Endometrial microvascular endothelial cells (primary cell): ENCODE results near the gene ZNF724. TPM values are rescaled to one million over a fixed set of nuclear protein-coding genes. Genes with fewer than 3 reads are reported as not detected.
"Not testable (repeated sequence)": the region's sequence is repeated elsewhere in the genome, so short reads cannot be mapped to it uniquely, and the experiment has no call there.

ENCODE experiments used
- in situ Hi-C: cut with HindIII; loops from 2 replicates; pipeline ENCODE4 v1.10.0; 2017; ENCODE audit warnings: low sequenced_read_pairs, low pct_unique_long_range_greater_than_20kb; ENCODE audit errors: inconsistent ontology term
- total RNA-seq: library from RNA; depleted of rRNA; stranded (reverse); fragments of >200 nt; gene quantifications from one replicate; pipeline ENCODE4 v1.2.3, GENCODE V29; 2015; ENCODE audit errors: inconsistent ontology term

Gene ZNF724
- total RNA-seq = 2.2 TPM

DNA sequence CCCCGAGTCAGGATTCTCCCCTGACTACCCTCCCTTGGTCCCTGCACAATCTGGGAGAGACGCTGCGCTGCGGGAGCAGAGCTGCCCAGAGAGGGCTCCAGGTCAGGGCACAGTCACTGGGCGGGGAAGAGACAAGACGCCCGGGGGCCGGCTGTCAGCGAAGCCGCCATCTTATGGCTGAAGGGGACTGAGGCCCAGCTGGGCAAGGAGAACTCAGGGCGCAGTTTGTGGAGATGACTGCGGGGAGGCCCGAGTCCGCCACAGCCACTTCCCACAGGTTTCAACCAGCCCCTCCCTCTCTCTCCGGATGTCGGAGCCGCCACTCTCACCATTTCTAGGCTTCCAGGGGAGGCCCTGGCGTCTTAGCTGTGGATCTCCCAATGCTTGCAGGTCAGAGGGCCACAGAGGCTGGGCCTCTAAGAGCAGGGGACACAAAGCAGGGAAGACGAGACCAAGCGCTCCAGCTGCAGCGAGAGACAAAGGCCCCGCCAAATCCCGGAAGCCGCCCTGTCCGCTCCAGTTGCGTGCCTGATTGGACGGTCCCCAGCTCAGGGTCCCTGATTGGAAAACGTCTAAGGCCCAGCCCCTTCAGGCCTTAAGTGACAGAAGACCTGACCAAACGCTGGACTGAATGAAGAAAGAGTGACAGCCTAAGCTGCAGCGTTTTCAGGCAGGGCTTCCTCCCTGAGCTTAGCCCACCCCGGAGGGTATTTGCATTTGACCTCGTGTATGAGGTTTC is at the start of gene ZNF724:
TSS of gene ZNF724 (minus strand) at position 484 of the 739 bp plus-strand sequence. CDS start at position 332, 152 bp downstream.
- in situ Hi-C loops = no loop called here

DNA sequence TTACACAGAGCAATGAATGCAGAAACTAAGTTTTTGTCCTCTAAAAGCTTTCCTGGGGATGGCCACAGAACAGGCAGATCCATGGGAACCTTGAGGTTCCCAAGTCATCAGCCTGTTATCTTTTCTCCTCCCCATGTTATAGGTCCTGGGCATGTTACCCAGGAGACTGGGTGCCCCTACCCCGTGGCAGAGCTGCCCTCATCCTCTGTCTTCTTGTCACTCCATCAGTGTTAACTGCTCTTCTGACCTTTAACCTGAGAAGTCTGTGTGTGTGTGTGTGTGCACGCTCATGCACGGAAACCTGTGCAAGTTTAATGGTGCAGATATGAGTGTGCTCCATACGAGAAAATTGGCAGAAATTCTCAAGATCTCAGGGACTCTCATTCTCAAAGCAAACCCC is 43.9 kb upstream of the ZNF724 start:
- in situ Hi-C loops = no loop called here

DNA sequence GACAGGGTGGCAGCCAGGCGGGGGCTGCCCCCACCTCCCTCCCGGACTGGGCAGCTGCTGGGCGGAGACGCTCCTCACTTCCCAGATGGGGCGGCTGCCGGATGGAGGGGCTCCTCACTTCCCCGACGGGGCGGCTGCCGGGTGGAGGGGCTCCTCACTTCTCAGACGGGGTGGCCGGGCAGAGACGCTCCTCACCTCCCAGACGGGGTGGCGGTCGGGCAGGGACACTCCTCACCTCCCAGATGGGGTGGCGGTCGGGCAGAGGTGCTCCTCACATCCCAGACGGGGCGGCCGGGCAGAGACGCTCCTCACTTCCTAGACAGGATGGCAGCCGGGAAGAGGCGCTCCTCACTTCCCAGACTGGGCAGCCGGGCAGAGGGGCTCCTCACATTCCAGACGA is 39.8 kb upstream of the ZNF724 start:
- in situ Hi-C loops = not testable (repeated sequence)

DNA sequence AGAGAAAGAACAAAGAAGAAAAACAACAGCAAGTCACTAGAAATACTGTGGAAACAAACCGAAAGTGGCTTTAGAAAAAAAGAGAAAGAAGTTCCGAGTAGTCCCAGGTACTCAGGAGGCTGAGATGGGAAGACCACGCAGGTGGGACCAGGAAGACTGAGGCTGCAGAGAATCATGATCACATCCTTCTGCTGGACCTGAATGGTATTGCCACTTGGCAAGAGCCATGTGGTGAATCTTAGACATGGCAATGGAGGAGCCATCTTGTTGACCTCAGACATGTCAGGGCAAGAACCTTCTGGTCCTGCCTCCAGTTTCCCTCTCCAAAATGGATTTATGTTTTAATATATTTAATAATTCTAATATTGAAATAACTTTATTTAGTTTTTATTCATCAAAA is 37.4 kb upstream of the ZNF724 start:
- in situ Hi-C loops = no loop called here

DNA sequence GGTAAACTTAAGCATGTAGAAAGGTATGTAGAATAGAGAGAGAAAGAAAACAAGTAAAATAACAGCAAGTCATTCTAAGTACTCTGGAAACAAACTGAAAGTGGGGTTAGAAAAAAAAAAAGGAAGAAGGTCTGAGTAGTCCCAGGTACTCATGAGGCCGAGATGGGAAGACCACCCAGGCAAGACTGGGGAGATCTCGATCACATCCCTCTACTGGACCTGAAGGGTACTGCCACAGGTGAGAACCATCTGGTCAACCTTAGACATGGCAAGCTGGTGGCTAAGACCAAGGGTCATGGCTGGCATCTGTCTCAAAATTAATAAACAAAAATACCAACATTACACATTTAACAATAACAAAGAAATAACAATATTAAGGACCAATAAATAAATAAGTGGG is 36.3 kb upstream of the ZNF724 start:
- in situ Hi-C loops = no loop called here

DNA sequence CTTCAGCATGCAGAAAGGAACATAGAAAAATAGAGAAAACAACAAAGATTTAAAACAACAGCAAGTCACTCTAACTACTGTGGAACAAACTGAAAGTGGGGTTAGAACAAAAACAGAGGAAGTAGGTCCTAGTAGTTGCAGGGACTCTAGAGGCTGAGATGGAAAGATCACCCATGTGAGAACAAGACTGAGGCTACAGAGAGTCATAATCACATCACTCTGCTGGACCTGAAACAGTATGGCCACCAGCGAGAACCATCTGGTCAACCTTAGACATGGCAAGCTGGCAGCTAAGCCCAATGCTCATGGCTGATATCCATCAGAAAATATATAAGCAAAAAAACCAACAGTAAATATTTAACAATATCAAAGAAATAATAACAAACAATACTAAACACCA is 35.8 kb upstream of the ZNF724 start:
- in situ Hi-C loops = no loop called here

DNA sequence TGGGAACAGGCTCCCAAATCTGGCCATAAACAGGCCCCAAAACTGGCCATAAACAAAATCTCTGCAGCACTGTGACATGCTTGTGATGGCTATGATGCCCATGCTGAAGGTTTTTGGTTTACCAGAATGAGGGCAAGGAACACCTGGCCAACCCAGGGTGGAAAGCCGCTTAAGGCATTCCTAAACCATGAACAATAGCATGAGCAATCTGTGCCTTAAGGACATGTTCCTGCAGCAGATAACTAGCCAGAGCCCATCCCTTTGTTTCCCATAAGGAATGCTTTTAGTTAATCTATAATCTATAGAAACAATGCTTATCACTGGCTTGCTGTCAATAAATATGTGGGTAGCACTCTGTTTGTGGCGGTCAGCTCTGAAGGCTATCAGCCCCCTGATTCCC is 35.1 kb upstream of the ZNF724 start:
- in situ Hi-C loops = not testable (repeated sequence)

DNA sequence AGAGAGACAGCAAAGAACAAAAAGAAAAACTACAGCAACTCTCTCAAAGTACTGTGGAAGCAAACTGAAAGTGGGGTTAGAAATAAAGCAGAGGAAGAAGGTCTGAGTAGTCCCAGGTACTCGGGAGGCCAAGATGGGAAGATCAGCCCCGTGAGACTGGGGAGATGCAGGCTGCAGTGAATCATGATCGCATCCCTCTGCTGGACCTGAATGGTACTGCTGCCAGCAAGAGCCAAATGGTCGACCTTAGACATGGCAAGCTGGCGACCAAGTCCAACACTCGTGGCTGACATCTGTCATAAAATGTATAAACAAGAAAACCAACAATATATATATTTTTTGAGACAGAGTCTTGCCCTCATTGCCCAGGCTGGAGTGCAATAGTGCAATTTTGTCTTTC is 33.7 kb upstream of the ZNF724 start:
- in situ Hi-C loops = no loop called here

DNA sequence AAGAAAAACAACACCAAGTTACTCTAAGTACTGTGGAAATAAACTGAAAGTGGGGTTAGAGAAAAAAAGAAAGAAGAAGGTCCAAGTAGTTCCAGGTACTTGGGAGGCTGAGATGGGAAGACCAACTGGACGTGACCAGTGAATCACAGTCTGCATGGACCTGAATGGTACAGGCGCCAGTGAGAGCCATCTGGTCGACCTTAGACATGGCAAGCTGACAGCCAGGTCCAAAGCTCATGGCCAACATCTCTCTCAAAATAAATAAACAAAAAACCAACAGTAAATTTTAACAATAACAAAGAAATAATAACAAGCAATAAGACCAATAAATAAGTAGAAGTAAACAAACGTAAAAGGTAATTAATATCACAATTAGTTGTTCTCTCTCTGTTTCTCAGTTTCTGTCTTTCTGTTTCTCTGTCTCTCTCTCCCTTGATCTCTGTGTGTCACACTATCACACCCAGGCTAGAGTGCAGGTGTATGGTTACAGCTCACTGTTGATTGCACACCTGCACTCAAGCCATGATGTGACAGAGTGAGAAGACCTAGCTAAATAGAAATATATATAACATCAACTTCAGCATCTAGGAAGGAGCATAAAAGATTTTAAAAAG is 31.6 kb upstream of the ZNF724 start:
- in situ Hi-C loops = no loop called here

DNA sequence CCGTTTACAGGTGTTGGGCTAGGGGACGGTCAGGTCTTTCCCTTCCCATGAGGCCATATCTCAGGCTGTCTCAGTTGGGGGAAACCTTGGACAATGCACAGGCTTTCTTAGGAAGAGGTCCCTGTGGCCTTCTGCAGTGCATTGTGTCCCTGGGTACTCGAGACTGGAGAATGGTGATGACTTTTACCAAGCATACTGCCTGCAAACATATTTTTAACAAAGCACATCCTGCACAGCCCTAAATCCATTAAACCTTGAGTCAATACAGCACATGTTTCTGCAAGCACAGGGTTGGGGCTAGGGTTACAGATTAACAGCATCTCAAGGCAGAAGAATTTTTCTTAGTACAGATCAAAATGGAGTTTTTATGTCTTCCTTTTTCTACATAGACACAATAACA is 27.9 kb upstream of the ZNF724 start:
- in situ Hi-C loops = not testable (repeated sequence)

DNA sequence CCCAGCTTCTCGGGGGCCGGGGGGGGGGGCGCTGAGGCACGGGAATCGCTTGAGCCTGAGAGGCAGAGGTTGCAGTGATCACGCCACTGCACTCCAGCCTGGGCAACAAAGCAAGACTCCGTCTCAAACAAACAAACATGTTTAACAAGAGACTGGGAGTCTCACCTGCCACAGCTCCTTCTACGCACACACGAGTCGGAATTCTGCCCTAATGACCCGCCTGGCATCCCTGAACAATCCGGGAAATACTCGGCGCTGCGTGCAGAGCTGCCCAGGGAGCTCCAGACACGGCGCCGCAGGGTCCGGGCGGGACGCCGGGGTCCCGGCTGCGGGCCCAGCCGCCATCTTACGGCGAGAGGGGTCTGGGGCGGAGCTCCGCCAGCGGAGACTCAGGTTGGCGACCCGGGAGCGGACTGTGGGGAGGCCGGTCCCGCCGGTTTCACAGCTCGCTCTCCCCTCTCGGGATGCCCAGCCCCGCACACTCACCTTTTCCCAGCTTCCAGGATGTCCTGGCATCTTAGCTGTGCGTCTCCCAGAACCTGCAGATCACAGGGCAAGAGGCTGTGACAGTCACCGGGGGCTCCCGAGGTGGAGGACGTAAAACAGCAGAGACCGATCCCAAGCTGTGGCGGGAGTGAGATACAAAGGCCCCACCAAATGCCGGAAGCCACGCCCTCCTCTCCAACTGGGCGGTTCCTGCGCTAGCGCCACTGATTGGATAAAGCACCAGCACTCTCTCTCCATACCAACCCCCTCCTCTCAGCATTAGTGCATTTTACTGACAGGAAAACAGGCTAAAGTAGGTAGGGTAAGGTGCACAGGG is 23.6 kb upstream of the ZNF724 start:
- in situ Hi-C loops = no loop called here

DNA sequence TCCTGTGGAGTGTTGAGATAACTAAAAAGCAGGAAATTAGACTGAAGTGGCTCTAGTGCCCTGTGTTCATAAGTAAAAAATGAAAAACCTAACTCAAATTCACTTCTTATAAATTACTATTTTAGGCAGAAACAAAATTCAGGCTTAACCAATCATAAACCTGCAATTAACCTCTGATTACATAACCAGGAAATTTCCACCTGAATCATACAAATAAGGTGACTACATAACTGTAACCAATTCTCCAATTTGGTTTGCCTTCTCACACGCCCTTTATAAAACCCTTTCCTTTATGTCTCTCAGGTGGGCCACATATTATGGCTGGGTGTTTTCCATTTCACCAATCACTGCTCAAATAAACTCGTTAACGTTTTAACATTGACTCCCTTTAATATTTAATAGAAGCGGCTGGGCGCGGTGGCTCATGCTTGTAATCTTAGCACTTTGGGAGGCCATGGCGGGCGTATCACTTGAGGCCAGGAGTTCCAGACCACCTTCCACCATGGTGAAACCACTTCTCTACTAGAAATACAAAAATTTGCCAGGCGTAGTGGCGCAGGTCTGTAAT is 22.9 kb upstream of the ZNF724 start:
- in situ Hi-C loops = no loop called here

DNA sequence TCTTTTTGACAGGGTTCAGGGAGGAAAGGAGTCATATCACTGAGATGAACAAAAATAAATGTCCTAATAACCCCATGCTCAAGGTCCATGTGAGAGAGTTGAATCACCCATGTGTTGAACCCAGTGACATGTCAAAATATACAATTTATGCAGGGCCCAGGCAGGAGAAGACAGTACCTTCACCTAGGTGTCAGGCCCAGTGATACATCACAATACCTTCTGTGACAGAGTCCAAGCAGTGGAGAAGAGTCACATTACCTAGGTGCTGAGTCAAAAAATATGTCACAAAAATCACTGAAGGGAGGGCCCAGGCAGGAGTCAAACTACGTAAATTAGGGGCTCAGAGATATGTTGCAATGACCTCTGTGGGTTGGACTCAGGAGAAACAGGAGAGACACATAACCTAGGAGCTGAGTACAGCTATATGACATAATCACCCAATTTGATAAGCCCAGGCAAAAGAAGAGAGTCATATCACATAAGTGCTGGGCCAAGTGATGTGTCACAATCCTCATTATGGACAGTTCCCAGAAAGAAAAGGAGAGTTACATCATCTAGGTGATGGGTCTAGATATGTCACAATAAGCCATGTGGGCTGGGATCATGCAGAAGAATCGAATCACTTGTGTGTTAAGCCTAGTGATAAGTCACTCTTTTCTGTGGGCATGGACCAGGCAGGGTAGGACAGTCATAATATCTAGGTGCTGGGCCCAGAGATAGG is 13.8 kb upstream of the ZNF724 start:
- in situ Hi-C loops = no loop called here

DNA sequence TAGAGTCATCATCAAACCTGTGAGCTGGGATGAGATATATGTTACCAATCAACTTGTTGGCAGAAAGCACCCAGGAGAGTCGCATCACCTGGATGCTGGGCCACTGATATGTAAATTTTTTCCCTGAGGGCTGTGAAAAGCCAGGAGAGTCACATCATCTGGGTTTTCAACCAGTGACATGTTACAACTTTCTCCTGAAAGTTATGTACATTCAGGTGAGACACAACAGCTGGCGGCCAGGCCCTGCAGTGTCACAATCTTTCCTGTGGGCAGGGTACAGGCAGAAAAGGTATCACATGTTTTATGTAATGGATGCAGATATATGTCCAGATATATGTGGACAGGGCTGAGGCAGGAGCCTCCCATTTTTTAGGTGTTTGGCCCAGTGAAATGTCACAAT is 13.2 kb upstream of the ZNF724 start:
- in situ Hi-C loops = no loop called here

DNA sequence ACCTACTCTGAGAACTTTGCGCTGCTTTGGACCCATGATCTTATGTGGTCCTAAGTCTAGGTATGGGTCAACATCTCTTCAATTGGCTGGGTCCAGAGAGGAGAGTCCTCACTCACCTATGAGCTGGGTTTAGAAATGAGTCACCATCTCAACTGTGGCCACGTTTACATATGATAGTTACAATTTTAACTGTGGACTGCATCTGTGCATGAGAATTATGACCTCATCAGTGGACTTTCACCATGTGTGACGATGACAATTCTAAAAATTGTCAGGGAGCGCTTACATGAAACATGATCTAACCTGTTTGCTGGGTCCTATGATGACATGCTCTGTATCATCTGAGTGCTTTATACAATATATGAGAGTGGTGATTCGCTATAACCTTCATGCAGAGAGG is 12.7 kb upstream of the ZNF724 start:
- in situ Hi-C loops = no loop called here

DNA sequence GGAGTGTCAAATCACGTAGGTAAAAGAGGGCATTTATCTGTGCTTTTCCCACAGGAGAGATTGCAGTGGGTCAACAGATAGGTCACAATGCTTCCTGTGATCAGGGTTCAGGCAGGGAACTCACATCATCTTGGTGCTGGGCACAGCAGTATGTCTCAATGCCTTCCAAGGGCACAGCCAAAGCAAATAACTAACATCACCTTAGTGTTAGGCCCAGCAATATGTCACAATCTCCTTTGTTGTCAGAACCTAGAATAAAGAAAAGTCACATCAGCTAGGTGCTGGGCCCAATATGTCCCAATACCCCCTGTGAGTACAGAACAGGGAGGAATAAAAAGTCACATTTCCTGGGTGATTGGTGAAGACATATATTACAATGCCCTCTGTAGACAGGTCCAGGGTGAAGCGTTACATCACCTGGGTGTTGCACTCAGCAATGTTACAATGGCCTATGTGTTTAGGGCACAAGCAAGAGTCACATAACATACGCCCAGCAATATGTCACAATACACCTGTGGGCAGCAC is 11.4 kb upstream of the ZNF724 start:
- in situ Hi-C loops = no loop called here

DNA sequence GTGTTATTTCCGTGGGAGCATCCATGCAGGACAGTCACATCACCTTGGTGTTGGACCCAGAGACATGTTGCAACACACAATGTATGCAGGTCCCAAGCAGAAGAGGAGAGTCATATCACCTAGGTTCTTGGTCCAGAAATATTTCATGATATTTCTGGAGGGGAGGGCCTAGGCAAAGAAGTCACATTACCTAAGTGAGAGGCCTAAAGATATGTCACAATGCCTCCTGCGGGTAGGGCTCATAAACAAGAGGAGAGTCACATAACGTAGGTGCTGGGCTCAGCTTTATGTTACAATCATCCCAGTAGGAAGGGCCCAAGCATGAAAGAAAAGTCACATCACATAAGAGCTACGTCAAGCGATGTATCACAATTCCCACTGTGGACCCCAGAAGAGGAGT is 10.8 kb upstream of the ZNF724 start:
- in situ Hi-C loops = no loop called here

DNA sequence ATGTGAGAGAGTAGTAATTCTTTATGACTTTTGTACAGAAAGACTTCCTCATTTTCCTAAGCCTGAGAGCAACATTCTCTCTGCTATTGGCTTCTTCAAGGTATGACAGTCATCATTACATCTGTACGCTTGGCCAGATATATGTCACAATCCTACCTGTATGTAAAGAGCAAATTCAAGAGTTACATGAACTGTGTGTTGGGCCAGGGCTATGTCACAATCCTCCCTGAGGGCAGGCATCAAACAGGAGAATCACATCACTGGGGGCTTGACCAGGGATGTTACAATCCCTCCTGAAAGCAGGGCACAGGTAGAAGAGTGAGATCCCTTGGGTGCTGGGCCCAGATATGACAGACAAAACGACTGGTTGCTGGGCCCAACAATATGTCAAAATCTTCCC is 9.8 kb upstream of the ZNF724 start:
- in situ Hi-C loops = no loop called here

DNA sequence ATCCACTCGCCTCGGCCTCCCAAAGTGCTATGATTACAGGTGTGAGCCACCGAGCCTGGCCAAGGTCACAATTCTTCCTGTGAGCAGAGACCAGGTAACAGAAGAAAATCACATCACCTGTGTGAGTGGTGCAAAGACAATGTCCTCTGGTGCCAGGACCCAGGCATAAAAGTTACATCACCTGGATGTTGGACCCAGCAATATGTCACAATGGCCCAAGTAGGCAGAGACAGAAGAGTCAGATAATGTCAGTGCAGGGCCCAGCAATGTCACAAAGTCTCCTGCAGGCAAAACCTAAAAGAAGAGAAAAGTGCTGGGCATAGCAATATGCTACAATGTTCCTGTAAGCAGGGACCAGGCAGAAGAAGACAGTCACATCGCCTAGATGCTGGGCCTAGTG is 5.5 kb upstream of the ZNF724 start:
- in situ Hi-C loops = no loop called here
